Measurements from ENCODE around the gene SRD5A1.

GRCh38 chr5:6681682-6682081 is 48.4 kb downstream of the SRD5A1 start:
- TF ChIP-seq CTCF (IDR thresholded peaks at IDR 0.05; ENCODE audit: low read depth, low read length) (no peak), POLR2A (IDR thresholded peaks at IDR 0.05; ENCODE audit: extremely low read depth, insufficient read length) (no peak), MAX (IDR thresholded peaks at IDR 0.05; ENCODE audit: low read depth, low read length) (no peak)
